IMR-90 (cell line): ENCODE measurements around the gene GAMT. TPM values are rescaled to one million over a fixed set of nuclear protein-coding genes. Genes with fewer than 3 reads are reported as not detected.

ENCODE experiments used
- ATAC-seq: fragments of 200-7000 bp; cut with Tn5 transposase; 2 replicates; pipeline ENCODE4 v1.9.1; 2020; ENCODE audit warnings: low read depth, mild to moderate bottlenecking, moderate library complexity
- BruUV-seq: library from RNA; stranded (reverse); fragments of 400-500 nt; replicated peaks from 2 replicates; lab custom pipeline; 2021; lab: Mats Ljungman, UMichigan
- CTCF ChIA-PET: fragments of 300-600 bp; formaldehyde crosslinking; extraction: SDS; loops from one replicate; lab custom pipeline; 2021; ENCODE audit warnings: antibody characterized with exemption; lab: Yijun Ruan, JAX
- POLR2A ChIA-PET: fragments of 300-600 bp; sonication (Branson Sonifier 250); formaldehyde crosslinking; loops from one replicate; lab custom pipeline; 2022; ENCODE audit warnings: antibody characterized with exemption; ENCODE audit not compliant: unreplicated experiment; lab: Charles Lee
- DNase-seq: peaks from one replicate; pipeline ENCODE4 v3.0.0; 2013
- H2AFZ ChIP-seq: replicated peaks from 2 replicates; pipeline ENCODE3; 2013; ENCODE audit warnings: low read length, mild to moderate bottlenecking; ENCODE audit not compliant: poor library complexity
- H2AK5ac ChIP-seq: 2 replicates; pipeline ENCODE4 v1.6.1; 2013; ENCODE audit warnings: low read depth, low read length, inconsistent platforms
- H2AK9ac ChIP-seq: replicated peaks from 2 replicates; pipeline ENCODE3; 2013; ENCODE audit warnings: mild to moderate bottlenecking, low read depth, low read length, moderate library complexity; ENCODE audit not compliant: poor library complexity
- H2BK120ac ChIP-seq: 2 replicates; pipeline ENCODE4 v1.6.1; 2013; ENCODE audit warnings: low read depth, low read length, inconsistent platforms
- H2BK15ac ChIP-seq: 3 replicates; pipeline ENCODE4 v1.6.1; 2013; ENCODE audit warnings: low read depth, low read length, inconsistent platforms
- H2BK20ac ChIP-seq: 2 replicates; pipeline ENCODE4 v1.6.1; 2013; ENCODE audit warnings: low read depth, mild to moderate bottlenecking, inconsistent platforms, low read length, moderate library complexity
- H2BK5ac ChIP-seq: 2 replicates; pipeline ENCODE4 v1.6.1; 2013; ENCODE audit warnings: mild to moderate bottlenecking, low read depth, low read length, inconsistent platforms; ENCODE audit not compliant: poor library complexity, severe bottlenecking
- H3K14ac ChIP-seq: replicated peaks from 2 replicates; pipeline ENCODE4 v1.6.1; 2013; ENCODE audit warnings: low read depth, low read length, inconsistent platforms
- H3K18ac ChIP-seq: 2 replicates; pipeline ENCODE4 v1.6.1; 2013; ENCODE audit warnings: low read depth, low read length, control low read depth
- H3K23ac ChIP-seq: 2 replicates; pipeline ENCODE4 v1.6.1; 2013; ENCODE audit warnings: low read depth, low read length, inconsistent platforms
- H3K27ac ChIP-seq: 2 replicates; pipeline ENCODE4 v1.5.1; 2013; ENCODE audit warnings: mild to moderate bottlenecking, control low read depth, low read length; ENCODE audit not compliant: insufficient read depth
- H3K27me3 ChIP-seq: 2 replicates; pipeline ENCODE4 v1.6.1; 2013; ENCODE audit warnings: low read length; ENCODE audit not compliant: control insufficient read depth, insufficient read depth
- H3K36me3 ChIP-seq: 2 replicates; pipeline ENCODE4 v1.6.1; 2013; ENCODE audit warnings: low read length, mixed read lengths; ENCODE audit not compliant: control insufficient read depth, insufficient read depth
- H3K4ac ChIP-seq: 2 replicates; pipeline ENCODE4 v1.6.1; 2013; ENCODE audit warnings: low read depth, low read length, inconsistent platforms
- H3K4me1 ChIP-seq: 2 replicates; pipeline ENCODE4 v1.6.1; 2013; ENCODE audit warnings: low read length, mixed read lengths; ENCODE audit not compliant: control insufficient read depth, insufficient read depth
- H3K4me2 ChIP-seq: 2 replicates; pipeline ENCODE4 v1.6.1; 2013; ENCODE audit warnings: low read depth, mild to moderate bottlenecking, control low read depth, low read length, moderate library complexity
- H3K4me3 ChIP-seq: 2 replicates; pipeline ENCODE4 v1.5.1; 2013; ENCODE audit warnings: low read depth, mild to moderate bottlenecking, control low read depth, low read length, moderate library complexity; ENCODE audit not compliant: insufficient read depth
- H3K56ac ChIP-seq: 2 replicates; pipeline ENCODE4 v1.6.1; 2013; ENCODE audit warnings: low read length, inconsistent platforms; ENCODE audit not compliant: insufficient read depth; ENCODE audit errors: extremely low read depth
- H3K79me1 ChIP-seq, 2 experiments: 2 replicates each; pipeline ENCODE4 v1.6.1; 2013; ENCODE audit warnings: low read length in 2 of 2, inconsistent platforms in 1 of 2, low read depth in 1 of 2
- H3K9ac ChIP-seq: 2 replicates; pipeline ENCODE4 v1.6.1; 2013; ENCODE audit warnings: low read depth, low read length, control low read depth
- H3K9me1 ChIP-seq: 2 replicates; pipeline ENCODE4 v1.6.1; 2013; ENCODE audit warnings: low read length, inconsistent platforms; ENCODE audit not compliant: insufficient read depth
- H3K9me3 ChIP-seq: 2 replicates; pipeline ENCODE4 v1.6.1; 2013; ENCODE audit warnings: low read length; ENCODE audit not compliant: control insufficient read depth, insufficient read depth
- H4K20me1 ChIP-seq: 2 replicates; pipeline ENCODE4 v1.6.1; 2013; ENCODE audit warnings: low read length, inconsistent platforms; ENCODE audit not compliant: insufficient read depth
- H4K5ac ChIP-seq: 2 replicates; pipeline ENCODE4 v1.6.1; 2013; ENCODE audit warnings: mild to moderate bottlenecking, low read depth, low read length, control low read depth
- H4K8ac ChIP-seq, 2 experiments: 2 replicates each; pipeline ENCODE4 v1.6.1; 2013; ENCODE audit warnings: low read depth in 2 of 2, low read length in 2 of 2, control low read depth in 1 of 2, inconsistent platforms in 1 of 2
- H4K91ac ChIP-seq: 2 replicates; pipeline ENCODE4 v1.6.1; 2013; ENCODE audit warnings: low read depth, low read length, inconsistent platforms; ENCODE audit not compliant: insufficient read depth
- BHLHE40 ChIP-seq: fragments of 150-350 bp; IDR thresholded peaks from 2 replicates; pipeline ENCODE4 v1.6.1; 2016; ENCODE audit warnings: mild to moderate bottlenecking, low read depth, low read length
- CEBPB ChIP-seq: IDR thresholded peaks from 2 replicates; pipeline ENCODE4 v1.6.1; 2012; ENCODE audit warnings: low read depth, low read length, improper control_type of control experiment
- CHD1 ChIP-seq: IDR thresholded peaks from 2 replicates; pipeline ENCODE4 v1.6.1; 2012; ENCODE audit warnings: low read depth, low read length, improper control_type of control experiment
- CTCF ChIP-seq: conservative IDR thresholded peaks from 2 replicates; pipeline ENCODE4 v1.5.1; 2012; ENCODE audit warnings: mild to moderate bottlenecking, low read depth, low read length, improper control_type of control experiment
- ELK1 ChIP-seq: fragments of 150-350 bp; IDR thresholded peaks from 2 replicates; pipeline ENCODE4 v1.6.1; 2016; ENCODE audit warnings: low read depth, mild to moderate bottlenecking, low read length, moderate library complexity, borderline replicate concordance
- FOS ChIP-seq: fragments of 150-350 bp; IDR thresholded peaks from 2 replicates; pipeline ENCODE4 v1.6.1; 2016; ENCODE audit warnings: low read depth, low read length
- MAZ ChIP-seq: IDR thresholded peaks from 2 replicates; pipeline ENCODE4 v1.6.1; 2012; ENCODE audit warnings: low read depth, mild to moderate bottlenecking, low read length, improper control_type of control experiment, moderate library complexity, borderline replicate concordance
- MXI1 ChIP-seq: IDR thresholded peaks from 2 replicates; pipeline ENCODE4 v1.6.1; 2012; ENCODE audit warnings: low read depth, mild to moderate bottlenecking, low read length, moderate library complexity, borderline replicate concordance
- NFE2L2 ChIP-seq: fragments of 150-350 bp; IDR thresholded peaks from 2 replicates; pipeline ENCODE4 v1.6.1; 2016; ENCODE audit warnings: low read depth, mild to moderate bottlenecking, low read length
- POLR2A ChIP-seq: IDR thresholded peaks from 2 replicates; pipeline ENCODE4 v1.6.1; 2012; ENCODE audit warnings: mild to moderate bottlenecking, low read depth, low read length
- RAD21 ChIP-seq: IDR thresholded peaks from 2 replicates; pipeline ENCODE4 v1.6.1; 2012; ENCODE audit warnings: low read length, improper control_type of control experiment
- RCOR1 ChIP-seq: IDR thresholded peaks from 2 replicates; pipeline ENCODE4 v1.6.1; 2012; ENCODE audit warnings: mild to moderate bottlenecking, low read length, improper control_type of control experiment; ENCODE audit not compliant: insufficient replicate concordance
- RFX5 ChIP-seq: IDR thresholded peaks from 2 replicates; pipeline ENCODE4 v1.8.0; 2012; ENCODE audit warnings: low read depth, mild to moderate bottlenecking, low read length, moderate library complexity
- USF2 ChIP-seq: fragments of 150-350 bp; IDR thresholded peaks from 2 replicates; pipeline ENCODE4 v1.6.1; 2017; ENCODE audit warnings: mild to moderate bottlenecking, antibody characterized with exemption, low read length, low read depth
- WGBS, 2 experiments: methylation state at CpG; one replicate each; pipeline versions ENCODE4 v1.1.5 to v1.1.7; 2013; ENCODE audit warnings: missing lambda C conversion rate in 2 of 2; ENCODE audit not compliant: insufficient read length in 1 of 2; ENCODE audit errors: extremely low coverage in 2 of 2; 5-methylcytosine and 5-hydroxymethylcytosine counted together
- dilution Hi-C: fragments of 300-500 bp; cut with HindIII; formaldehyde crosslinking; loops from one replicate; pipeline ENCODE4 v1.14.3; 2018; ENCODE audit warnings: low sequenced_read_pairs; ENCODE audit not compliant: unreplicated experiment
- in situ Hi-C: fragments of 300-500 bp; cut with MboI; formaldehyde crosslinking; loops from 3 replicates; pipeline ENCODE4 v1.14.3; 2019; ENCODE audit warnings: low sequenced_read_pairs, inconsistent platforms, mixed read lengths
- intact Hi-C: fragments of 100-400 bp; cut with micrococcal nuclease; formaldehyde crosslinking; loops from 2 replicates; pipeline ENCODE4 v1.10.0; 2022
- polyA plus RNA-seq, 3 experiments: library from polyadenylated mRNA; depleted of rRNA; stranded (reverse); fragments of >200 nt; gene quantifications; 2 replicates each; pipeline ENCODE4 v1.2.3, GENCODE V29; 2012; ENCODE audit warnings: low replicate concordance in 1 of 3
- total RNA-seq: library from RNA; depleted of rRNA; stranded (reverse); fragments of >200 nt; gene quantifications from 2 replicates; pipeline ENCODE4 v1.2.3, GENCODE V29; 2012

Gene GAMT
- total and polyA plus RNA-seq, 2 of the 4 experiments (the other 2 are of a cell fraction): 22.8 to 51.8 TPM

- no peak overlapping the region for H2AK5ac ChIP-seq
- H4K8ac ChIP-seq: no peak overlapping the region
- no peak overlapping the region for H3K27ac ChIP-seq
- H3K36me3 ChIP-seq: peaks cover 36% of the 10 kb centered on the region
- no peaks in the 10 kb centered on the region for H3K9me3 ChIP-seq
- H3K4me2 ChIP-seq: no peak overlapping the region
- H2BK20ac ChIP-seq: no peak overlapping the region
- H4K20me1 ChIP-seq: peaks cover 58% of the 10 kb centered on the region
- H3K4me3 ChIP-seq: no peak overlapping the region
- H3K14ac ChIP-seq: no peak overlapping the region
- dilution Hi-C loops (no loop called here), intact Hi-C loops (no loop called here), in situ Hi-C loops (no loop called here)
- no peak for DNase-seq
- ChIA-PET POLR2A (no interaction called here), CTCF (no interaction called here)
- no TSS peak for BruUV-seq
- H3K9ac ChIP-seq: no peak overlapping the region
- 96% methylated on average over 9 of the region's 15 CpGs; no CpG with 5 or more reads in 1 of the 2 experiments for WGBS, 2 experiments
- H3K79me1 ChIP-seq: peaks cover 16 to 35% of the 10 kb centered on the region in 2 experiments; a peak in 3 of 4 replicates
- no peak overlapping the region for H2BK120ac ChIP-seq
- H3K56ac ChIP-seq: no peak overlapping the region
- H2AFZ ChIP-seq: no peak overlapping the region
- no peak overlapping the region for H2BK5ac ChIP-seq
- no peak for ATAC-seq
- H2BK15ac ChIP-seq: no peak overlapping the region
- no peak overlapping the region for H3K18ac ChIP-seq
- H3K4me1 ChIP-seq: peaks cover 9% of the 10 kb centered on the region
- no peak overlapping the region for H3K23ac ChIP-seq
- no peak overlapping the region for H4K5ac ChIP-seq
- no peak overlapping the region for H3K4ac ChIP-seq
- no peaks in the 10 kb centered on the region; the same call in 1 of the 2 replicates for H3K9me1 ChIP-seq
- H2AK9ac ChIP-seq: no peak overlapping the region
- H3K27me3 ChIP-seq: 0 out of 2 replicates have a peak, but pooled peaks cover under 1% of the 10 kb centered on the region
- no peak overlapping the region for H4K91ac ChIP-seq
- TF ChIP-seq RCOR1: no peak
- no peak for TF ChIP-seq MAZ
- no peak for TF ChIP-seq BHLHE40
- no peak for TF ChIP-seq CHD1
- TF ChIP-seq USF2: no peak
- no peak for TF ChIP-seq FOS
- TF ChIP-seq POLR2A: no peak
- TF ChIP-seq MXI1: no peak
- TF ChIP-seq NFE2L2: no peak
- no peak for TF ChIP-seq CTCF
- TF ChIP-seq CEBPB: no peak
- TF ChIP-seq RFX5: no peak
- no peak for TF ChIP-seq RAD21
- TF ChIP-seq ELK1: no peak
Measured at GRCh38 chr19:1440418-1440801, 39.1 kb upstream of the GAMT start.
